GM13977 (cell line): Measurements from ENCODE around the gene PGR.
"Not testable (repeated sequence)": the region's sequence is repeated elsewhere in the genome, so short reads cannot be mapped to it uniquely, and the experiment has no call there.

Experiments
- DNase-seq: peaks from one replicate; pipeline ENCODE4 v3.0.0; 2012; ENCODE audit warnings: low spot score
- in situ Hi-C: fragments of 300-500 bp; cut with MboI; formaldehyde crosslinking; loops from one replicate; pipeline ENCODE4 v1.12.0; 2022; ENCODE audit warnings: low sequenced_read_pairs, low pct_unique_long_range_greater_than_20kb, mixed read lengths, inconsistent platforms; ENCODE audit not compliant: unreplicated experiment
- TF ChIP-seq, protein P1 (sequence below): IDR thresholded peaks from 2 replicates; pipeline ENCODE4 v1.5.1; 2012; ENCODE audit warnings: mild to moderate bottlenecking, control low read depth; ENCODE audit not compliant: insufficient read depth; ENCODE audit errors: extremely low read depth, missing control alignments

PGR gene

GRCh38 chr11:101022256-101022655 is 107.4 kb downstream of the PGR start:
- no peak for DNase-seq
- in situ Hi-C loops = no loop called here
- TF ChIP-seq, protein P1, sequence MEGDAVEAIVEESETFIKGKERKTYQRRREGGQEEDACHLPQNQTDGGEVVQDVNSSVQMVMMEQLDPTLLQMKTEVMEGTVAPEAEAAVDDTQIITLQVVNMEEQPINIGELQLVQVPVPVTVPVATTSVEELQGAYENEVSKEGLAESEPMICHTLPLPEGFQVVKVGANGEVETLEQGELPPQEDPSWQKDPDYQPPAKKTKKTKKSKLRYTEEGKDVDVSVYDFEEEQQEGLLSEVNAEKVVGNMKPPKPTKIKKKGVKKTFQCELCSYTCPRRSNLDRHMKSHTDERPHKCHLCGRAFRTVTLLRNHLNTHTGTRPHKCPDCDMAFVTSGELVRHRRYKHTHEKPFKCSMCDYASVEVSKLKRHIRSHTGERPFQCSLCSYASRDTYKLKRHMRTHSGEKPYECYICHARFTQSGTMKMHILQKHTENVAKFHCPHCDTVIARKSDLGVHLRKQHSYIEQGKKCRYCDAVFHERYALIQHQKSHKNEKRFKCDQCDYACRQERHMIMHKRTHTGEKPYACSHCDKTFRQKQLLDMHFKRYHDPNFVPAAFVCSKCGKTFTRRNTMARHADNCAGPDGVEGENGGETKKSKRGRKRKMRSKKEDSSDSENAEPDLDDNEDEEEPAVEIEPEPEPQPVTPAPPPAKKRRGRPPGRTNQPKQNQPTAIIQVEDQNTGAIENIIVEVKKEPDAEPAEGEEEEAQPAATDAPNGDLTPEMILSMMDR = no peak

DNA sequence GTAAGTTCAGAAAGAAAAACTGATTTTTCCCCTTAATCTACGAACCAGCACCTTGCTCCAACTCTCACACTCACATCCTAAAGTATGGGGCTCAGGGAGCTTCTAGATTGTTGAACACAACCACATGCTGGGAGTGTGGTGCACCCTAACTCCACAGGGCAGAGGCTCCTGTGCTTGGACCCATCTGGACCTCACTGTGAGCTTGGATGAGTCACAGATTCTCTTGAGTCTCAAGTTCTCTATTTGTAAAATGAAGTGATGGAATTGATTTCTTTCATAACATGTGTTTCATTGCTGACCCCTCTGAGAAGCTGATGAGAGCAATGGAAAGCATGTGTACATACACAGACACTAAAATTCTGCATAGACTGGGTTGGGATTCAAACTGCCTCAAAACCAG is 109.7 kb downstream of the PGR start:
- TF ChIP-seq, protein P1 = no peak
- in situ Hi-C loops = no loop called here

DNA sequence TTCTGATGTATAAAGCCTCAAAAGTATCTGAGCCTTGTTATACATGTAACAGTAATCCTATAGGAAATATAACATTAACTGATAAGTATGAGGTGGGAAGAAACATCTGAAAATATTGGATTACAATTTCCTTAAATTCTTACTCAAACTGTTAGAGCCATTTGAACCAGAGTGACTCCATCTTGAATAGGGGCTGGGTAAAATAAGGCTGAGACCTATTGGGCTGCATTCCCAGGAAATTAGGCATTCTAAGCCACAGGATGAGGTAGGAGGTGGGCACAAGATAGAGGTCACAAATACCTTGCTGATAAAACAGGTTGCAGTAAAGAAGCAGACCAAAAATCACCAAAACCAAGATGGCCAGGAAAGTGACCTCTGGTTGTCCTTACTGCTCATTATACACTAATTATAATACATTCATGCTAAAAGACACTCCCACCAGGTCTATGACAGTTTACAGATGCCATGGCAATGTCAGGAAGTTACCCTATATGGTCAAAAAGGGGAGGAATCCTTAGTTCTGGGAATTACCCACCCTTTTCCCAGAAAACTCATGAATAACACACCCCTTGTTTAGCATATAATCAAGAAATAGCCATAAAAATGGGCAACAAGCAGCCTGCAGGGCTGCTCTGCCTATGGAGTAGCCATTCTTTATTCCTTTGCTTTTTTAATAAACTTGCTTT is 114.9 kb downstream of the PGR start:
- no peak for DNase-seq
- TF ChIP-seq, protein P1 = no peak
- in situ Hi-C loops = no loop called here

More for the DNA sequence above, 109.7 kb downstream of the PGR start:
- no peak for DNase-seq

DNA sequence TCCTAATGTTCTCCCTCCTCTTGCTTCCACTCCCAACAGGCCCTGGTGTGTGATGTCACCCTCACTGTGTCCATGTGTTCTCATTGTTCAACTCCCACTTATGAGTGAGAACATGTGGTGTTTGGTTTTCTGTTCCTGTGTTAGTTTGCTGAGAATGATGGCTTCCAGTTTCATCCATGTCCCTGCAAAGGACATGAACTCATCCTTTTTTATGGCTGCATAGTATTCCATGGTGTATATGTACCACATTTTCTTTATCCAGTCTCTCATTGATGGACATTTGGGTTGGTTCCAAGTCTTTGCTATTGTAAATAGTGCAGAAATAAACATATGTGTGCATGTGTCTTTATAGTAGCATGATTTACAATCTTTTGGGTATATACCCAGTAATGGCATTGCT is 115.9 kb downstream of the PGR start:
- in situ Hi-C loops, DNase-seq: not testable (repeated sequence)

DNA sequence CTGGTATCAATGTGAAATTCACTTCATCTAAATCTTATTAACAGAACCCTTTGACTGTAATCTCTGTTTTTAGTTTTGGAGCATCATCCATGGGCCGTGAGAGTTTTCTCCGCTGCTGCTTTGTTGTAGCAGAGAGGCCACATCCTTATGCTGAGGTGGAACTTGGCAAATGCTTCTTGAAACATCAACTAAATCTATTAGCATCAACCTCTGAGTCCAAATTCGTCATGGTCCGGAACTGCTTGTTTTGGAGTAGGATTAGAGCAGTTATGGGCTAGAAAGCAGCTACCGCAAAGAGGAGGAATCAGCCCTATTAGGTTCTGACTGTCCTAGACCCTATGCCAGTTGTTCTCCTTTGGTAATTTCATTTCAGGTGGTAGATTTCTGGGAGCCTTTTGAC is 117.7 kb downstream of the PGR start:
- in situ Hi-C loops = no loop called here

DNA sequence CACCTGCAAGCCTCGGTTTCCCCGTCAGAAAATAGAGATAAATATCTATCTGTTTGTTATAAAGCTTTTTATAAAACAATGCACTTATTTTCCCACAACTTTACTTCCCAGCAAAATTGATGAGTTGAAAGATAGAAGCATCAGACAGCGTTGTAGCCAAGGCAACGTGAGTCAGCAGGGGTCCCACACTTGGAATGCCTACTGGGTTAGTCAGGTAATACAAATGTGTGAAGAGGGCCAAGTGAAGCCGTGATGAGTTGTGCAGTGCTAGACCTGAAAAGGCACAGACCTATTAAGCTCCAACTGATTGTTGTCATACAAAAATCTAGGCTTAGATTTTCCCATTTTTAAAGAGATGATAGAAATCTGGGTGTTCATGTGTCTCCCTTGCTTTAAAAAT is 118.7 kb downstream of the PGR start:
- in situ Hi-C loops = no loop called here
- DNase-seq = no peak
- TF ChIP-seq, protein P1 = no peak

More for the DNA sequence above, 117.7 kb downstream of the PGR start:
- no peak for DNase-seq
- TF ChIP-seq, protein P1 = no peak

DNA sequence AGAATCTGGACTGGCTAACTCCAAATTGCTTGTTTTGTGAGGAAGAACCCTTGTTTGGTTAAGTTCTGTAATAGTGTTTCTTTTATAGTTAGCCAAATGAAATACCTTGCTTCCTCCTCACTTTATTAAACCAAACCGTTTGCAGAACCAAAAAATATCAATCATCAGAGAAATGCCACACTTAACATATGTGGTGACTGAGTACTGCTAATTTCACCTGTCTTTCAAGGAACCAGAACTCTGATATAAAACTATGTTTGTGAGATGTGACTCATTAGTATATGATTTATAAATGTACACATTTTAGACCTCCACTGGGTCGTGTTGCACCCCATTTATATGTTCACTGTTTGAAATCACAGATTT is 119.9 kb downstream of the PGR start:
- TF ChIP-seq, protein P1 = no peak
- no peak for DNase-seq
- in situ Hi-C loops = no loop called here
